Measurements from ENCODE around the gene PLCXD1.

Gene PLCXD1

DNA sequence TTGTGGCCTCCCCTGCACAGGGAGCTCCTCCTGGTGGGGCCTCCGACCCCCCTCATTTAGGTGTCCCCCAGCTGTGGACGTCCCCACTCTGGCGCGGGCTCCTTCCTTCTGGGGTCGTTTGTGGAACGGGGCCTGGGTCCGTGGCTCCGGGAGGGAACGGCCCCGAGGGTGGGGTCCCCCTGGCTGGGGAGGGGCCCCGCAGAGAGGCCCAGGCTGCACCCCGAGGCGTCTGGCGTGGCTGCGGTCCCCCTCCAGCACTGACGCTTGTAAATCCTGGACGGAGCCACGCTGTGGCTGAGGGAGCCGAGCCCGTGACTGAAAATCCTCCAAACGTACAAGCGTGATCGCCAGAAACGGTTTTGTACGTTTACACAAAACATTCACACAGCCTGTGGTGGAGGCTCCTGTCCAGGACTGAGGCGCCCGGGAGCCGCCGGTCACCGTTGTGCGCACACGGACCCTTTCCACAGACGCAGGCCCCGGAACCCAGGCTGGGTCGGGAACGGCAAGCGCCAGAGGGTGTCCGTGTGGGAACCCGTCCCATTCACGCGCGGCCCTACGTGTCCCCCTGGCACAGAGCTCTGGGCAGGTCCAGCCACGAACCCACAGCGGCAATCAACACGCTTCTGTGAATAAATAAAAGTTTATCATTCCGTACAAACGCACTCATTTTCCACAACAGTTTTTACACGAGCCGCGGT, 52.6 kb downstream of the PLCXD1 start:
- no peak for DNase-seq (ENCODE audit: low read depth)

DNA sequence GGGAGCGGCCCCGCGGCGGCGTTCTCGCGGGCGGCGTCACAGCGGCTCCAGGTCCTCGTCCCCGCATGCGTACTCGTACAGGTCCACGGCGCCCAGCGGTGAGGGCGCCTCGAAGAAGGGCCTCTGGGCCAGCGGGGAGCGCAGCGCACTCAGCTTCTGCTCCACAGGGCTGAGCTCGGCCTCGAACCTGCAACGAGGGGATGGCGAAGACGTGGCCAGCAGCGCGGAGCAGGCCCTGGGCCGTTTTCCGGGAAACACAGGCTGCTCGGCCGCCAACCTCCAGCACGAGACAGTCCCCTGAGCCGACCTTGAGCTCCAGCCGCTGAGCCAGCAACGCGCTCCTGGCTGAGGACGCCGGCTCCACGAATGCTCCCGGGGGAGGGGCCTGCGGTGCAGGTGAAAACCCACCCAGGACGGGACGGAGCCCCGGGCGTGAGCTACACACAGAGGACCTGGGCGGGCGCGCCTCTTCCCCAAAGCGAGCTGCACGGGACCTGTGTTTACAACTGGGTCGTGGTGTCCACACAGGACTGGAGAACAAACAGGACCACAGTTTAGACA, 53.2 kb downstream of the PLCXD1 start:
- no peak for DNase-seq (ENCODE audit: low read depth)

DNA sequence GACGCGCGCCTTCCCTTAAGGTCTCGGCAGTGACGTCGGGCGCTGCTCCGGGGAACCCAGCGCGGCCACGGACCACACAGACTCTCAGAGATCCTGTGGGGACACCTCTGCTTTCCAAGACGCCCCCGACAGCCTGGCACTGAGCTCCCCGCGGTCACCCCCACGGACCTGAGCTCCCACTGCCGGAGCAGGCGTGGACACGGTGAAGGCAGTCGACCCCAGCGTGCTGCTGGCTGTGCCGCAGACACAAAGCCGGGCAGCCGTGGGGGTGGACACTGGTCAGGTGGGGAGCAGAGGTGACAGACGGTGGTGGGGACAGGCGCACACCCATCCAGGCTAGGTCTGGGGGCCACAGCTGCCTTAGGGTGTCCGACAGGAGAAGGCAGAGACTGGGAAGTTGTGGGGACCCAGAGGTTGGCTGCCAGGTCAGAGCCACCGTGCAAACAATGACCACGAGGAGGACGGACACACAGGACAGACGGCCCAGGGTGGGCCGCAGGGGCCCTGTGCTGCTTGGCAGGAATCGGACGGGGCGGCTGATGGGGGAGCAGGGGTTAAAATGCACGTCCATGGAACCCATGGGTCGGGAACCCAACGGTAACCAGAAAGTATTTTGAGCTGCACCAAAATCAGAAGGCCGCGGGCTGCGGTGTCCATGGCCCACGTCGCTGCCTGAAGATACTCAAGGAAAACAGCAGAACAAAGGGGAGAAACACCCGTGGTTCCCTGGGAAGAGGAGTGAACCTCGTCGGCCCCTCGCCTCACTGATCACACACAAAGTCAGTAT, 54.0 kb downstream of the PLCXD1 start:
- DNase-seq (ENCODE audit: low read depth), result no peak

DNA sequence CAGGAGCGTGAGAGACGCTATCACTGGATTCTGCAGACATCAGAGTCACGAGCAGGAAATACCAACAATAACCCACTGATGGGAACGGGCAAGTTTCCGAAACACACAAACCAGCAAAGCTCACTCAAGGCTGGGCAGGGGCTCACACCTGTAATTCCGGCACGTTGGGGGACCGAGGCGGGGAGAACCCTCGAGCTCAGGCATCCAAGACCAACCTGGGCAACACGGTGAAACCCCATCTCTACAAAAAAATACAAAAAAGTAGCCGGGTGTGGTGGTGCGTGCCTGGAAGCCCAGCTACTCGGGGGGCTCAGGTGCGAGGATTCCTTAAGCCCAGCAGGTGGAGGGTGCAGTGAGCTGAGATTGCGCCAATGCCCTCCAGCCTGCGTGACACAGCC, 54.6 kb downstream of the PLCXD1 start:
- no peak for DNase-seq (ENCODE audit: low read depth)

DNA sequence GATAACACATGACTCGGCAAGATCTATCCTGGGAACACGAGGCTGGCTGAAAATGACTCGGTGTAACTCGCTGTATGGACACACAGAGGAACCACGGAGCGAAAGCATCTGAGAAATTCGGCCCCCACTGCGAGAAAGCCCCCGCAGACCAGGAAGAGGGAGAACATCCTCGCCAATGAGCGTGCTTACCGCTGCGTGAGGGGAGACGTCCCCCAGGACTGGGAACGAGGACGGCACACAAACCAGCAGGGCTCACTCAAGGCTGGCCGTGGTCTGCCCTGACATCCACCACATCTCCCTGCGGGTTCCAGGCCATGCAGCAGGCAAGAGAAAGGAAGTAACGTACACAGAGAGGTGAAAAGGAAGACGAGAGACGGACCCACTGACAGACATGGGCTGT, 55.0 kb downstream of the PLCXD1 start:
- DNase-seq (ENCODE audit: low read depth), result no peak

DNA sequence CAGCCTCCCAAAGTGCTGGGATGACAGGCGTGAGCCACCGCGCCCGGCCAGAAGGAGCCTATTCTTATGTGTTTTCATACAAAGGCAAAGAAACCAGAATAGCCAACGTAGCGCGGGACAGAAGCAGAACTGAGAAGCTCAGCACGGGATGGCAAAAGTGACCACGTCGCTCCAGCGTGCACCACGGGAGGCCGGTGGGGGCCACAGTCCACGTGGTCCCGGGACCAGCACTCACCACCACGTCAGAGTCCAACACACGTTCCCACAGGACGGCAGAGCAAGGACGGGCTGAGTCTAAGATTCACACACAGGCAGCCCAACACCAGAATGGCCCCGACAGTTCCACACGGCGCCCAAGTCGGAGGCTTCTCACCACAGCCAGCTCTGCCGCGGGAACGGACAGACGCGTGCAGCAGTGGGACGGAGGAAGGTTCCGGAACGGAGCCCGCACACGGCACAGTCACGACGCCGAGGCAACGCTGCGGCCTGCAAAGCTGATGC, 56.2 kb downstream of the PLCXD1 start:
- DNase-seq (ENCODE audit: low read depth), result no peak

DNA sequence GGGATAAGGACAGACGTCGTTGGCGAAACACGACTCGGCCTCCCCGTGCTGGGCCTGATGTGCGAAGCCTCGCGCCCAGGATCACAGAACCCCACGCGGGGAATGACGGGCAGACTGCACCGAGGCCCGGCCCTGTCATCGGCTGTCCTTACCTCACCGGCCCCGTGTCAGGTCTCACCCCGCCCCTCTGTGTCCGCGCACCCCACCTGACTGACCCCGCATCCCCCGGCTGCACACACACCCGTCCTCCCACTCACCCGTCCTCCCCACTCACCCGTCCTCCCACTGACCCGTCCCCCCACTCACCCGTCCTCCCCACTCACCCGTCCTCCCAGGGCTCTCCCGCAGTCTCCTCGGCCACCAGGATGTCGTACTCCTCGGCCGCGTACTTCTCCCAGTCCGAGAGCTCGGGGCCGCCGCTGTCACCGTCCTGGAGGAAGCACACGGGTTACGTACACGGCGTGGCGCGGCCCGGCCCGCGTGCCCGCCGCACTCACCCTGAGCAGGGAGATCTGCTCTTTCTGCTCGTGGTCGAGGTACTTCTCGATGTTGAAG, 57.2 kb downstream of the PLCXD1 start:
- DNase-seq (ENCODE audit: low read depth), result no peak

DNA sequence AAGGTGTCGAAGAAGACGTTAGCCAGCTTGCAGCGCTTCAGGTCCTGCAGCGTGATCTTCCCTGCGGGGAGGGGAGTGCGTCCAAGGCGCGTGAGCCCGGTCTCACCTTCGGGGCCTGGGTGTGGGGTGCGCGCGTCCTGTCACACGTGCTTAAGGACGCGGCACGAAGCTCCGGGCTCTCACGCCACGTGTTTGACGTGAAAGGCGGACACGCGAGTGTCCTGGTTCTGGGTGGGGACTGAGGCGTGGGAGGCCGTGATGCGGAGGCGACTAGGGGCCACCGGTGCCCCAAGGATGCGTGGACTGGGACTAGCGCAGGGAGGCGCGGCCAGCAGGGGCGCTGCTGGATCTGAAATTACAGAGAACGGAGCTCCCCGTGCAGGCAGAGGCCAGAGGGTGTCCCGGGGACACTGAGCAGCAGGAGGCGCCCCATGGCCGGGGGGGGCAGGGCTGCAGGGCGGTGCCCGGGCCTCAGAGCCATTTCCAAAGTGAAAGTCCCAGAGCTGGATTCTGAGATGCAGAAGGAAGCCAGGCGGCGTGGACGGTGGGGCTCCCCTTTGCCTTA, 57.7 kb downstream of the PLCXD1 start:
- no peak for DNase-seq (ENCODE audit: low read depth)

DNA sequence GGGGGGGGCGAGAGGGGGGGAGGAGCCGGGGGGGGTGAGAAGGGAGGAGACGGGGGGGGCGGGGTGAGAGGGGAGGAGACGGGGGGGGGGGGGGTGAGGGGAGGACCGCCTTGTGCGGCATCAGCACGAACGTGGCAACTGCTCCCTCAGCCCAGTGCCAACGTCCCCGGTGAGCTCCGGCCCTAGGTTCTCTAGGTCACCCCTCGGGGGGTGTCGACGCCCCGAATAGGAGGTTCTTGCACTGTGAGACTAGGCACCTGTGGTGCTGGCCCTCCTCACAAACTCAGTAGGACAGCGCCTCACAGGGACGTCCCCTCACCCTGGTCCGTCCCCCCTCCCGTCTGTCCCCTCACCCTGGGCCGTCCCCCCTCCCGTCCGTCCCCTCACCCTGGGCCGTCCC, 58.9 kb downstream of the PLCXD1 start:
- DNase-seq (ENCODE audit: low read depth), result no peak

DNA sequence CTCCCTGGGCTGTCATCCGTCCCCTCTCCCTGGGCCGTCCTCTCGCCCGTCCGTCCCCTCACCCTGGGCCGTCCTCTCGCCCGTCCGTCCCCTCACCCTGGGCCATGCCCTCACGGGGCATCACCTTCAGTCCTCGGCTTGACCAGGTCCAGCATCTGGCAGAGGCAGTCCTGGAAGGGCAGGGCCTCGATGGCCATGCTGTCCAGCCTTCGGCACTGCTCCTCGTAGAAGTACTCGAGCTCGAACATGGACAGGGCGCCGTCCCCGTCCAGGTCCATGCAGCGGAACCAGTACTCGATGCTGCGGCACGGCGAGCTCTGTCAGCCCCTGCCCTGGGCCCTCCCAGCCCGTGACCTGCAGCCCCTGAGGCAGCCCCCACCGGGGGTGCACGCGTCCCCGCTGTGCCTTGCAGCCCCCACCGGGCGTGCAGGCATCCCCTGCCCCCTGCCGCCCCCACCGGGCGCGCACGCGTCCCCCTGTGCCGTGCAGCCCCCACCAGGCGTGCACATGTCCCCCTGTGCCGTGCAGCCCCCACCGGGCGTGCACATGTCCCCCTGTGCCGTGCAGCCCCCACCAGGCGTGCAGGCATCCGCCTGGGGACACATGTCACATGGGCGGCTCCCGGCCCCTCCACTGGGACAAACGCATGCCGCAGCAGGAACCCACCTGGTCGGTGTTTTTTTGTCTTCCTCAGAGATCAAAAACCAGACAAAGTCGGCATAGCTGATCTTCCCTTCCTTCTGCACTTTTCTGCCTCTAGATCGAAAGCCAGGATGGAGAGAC, 59.7 kb downstream of the PLCXD1 start:
- no peak for DNase-seq (ENCODE audit: low read depth)

DNA sequence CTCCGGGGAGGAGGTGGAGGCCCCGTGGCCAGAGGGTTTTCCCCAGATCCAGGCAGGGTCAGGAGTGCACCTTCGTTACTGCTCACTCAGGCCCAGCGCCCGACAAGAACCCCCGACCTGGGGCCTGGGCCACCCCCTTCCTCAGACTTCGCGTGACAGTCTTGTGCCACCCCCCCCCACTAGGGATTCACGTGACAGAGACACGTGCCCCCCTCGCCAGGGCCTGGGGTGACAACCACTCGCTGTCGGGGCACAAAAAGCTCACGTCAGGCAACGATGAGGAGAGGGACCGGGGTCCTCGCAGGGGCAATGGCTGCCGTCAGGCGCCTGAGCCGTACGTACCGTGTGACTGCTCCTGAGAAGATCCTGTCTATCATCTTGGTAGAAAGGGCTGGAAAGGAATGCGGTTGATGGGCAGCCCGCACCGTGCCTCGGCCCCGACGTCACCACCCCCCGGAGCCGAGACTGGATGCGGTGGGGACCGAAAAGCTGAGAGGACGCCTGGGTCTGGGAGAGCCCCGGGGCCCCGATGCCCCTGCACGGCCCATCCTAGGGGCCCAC, 60.4 kb downstream of the PLCXD1 start:
- no peak for DNase-seq (ENCODE audit: low read depth)

DNA sequence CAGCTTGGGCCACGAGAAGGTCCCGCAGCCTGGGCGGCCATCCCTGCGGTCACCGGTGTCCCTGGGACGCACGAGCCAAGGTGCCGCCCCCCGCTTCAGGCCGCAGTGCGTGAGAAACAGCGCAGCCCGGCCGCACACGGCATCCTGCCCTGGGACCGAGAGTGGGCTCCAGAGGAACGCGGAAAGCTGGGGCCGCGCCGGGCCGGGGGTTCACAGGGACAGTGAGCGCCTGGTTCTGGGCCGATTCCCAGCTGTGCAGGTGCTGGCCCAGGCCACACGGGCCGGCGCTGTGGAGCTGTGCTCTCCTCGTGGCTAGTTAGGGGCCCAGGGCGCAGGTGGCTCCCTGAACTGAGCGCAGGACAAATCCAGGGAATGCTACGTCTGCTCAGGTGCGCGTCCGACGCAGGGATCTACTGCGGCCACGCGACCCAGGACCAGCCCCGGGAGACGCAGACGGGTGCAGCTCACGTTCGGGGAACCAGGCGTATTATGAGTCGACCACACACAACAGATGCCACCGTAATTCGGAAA, 63.3 kb downstream of the PLCXD1 start:
- DNase-seq (ENCODE audit: low read depth), result no peak

DNA sequence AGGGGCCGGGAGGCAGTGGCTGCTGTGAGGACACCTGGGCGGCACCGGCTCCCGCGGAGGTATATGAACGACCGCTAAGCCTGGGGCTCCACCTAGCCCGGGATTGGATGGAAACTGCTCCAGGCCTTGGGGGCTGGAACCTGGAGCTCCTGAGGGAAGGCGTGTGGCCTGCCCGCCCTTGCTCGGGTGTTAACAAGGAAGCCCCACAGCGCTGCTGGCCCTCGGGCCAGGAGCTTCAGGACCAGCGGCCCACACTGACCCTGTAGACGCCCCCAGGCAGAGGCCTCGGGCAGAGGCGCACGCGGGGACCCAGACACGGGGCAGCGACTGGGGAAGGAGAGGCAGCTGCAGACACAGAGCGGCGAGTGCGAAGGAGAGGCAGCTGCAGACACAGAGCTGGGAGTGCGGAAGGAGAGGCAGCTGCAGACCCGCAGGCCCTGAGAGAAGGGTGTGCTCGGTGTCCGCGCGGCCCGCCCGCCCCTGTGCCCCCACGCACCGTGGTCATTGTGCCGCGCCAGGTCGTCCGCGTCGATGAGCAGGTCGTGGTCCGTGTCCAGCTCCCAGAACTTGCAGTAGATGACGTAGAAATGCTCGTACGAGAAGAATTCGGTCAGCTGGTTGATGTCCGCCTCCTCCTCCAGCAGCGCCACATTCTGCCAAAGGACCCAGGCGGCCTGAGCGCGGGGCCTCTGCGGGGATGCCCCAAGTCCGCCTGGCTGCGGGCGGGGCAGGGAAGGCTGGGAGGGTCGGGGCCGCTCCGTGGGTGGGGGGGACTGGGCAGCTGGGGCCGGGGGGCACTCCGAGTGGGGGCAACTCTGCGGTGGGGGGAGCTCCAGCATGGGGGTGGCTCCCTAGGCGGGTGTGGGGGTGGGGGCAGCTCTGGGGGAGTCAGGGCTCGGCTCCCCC, 64.1 kb downstream of the PLCXD1 start:
- no peak for DNase-seq (ENCODE audit: low read depth)

DNA sequence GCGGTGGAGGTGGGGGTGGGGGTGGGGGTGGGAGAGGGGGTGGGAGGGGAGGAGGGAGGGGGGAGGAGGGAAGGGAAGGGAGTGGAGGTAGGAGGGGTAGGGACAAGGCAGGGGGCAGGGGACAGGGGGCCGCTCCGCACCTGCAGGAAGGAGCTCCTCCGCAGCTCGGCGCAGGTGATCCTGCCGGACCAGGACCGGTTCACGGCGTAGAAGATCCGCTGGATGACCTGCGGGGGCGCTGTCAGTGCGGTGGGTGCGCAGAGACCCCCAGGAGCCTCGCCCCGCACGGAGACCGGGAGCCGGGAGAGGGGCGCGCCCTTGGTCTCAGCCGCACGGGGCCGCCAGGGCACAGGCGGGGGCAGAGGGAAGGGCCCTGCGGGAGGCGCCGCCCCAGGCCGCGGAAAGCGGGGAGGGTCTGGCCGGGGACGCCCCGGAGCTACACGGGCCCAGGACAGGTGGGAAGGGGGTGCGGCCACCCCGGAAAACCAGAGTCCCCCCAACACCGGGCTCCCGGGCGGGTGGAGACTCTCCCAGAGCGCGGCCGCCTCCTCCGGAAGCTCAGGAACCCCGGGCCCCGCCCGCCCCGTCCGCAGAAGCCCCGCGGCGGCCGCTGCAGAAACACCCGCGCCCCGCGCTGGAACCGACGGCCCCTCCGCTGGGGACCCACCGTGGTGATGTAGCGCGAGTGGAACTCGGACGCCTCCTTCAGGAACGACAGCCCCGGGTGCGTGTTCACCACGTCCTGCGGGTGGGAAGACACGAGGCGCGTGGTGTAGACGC, 65.0 kb downstream of the PLCXD1 start:
- DNase-seq (ENCODE audit: low read depth), result no peak

DNA sequence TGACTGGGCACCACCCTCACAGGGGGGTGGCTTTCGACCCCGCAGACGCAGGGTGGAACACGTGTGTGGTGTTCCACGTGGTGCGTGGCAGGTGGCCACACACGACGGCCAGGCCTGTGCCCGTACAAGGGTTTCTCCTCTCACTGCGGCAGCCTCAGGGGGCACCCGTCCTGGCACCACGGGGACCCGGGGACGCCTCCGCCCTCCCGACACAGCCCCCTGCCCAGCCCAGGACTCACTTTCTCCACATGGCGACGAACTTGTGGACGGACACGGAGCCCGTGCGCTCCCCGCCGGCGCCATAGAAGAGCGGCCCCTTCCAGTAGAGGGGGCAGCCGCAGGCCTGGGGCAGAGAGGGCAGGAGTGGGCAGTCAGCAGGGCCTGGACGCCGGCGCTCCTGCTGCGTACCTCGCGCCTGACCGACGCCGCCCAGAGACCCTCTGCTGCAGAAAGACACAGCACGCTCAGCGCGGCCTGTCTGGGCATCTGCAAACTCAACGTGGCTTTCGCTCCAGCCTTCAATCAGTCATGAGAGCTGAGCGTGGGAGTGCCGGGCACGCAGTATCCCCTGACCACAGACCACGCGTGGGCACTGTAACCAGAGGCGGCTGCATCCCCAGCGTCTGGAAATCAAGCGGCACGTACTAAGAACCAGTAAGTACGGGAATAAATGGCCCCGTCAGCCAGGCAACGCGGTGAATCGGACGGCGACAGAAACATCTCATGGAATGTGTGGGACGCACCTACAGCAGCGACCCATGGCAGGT, 66.4 kb downstream of the PLCXD1 start:
- DNase-seq (ENCODE audit: low read depth), result no peak

DNA sequence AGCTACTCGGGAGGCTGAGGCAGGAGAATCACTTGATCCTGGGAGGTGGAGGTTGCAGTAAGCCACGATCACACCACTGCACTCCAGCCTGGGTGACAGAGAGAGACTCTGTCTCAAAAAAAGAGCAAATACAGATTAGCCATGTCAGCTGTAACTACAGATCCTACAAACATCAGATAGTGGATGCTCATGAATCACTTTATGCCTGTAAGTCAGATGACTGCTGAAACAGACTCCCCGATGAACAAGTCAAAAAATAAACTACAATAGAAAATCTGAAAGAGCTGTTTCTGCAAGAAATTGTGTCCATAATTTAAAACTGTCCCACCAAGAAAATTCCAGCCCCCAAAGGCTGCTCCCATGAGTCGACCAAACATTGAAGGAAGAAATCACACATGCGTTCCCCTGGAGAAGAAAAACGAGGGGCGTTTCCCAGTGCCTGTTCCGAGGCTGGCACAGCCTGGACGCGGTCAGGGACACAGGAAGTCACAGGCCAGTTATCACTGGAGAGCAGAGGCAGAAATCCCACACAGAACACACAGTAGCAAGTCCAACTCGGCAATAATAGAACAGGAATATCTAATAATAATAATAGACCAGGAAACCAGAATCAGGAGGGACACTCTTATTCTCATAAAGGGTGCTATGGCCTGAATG, 67.4 kb downstream of the PLCXD1 start:
- DNase-seq (ENCODE audit: low read depth), result no peak

DNA sequence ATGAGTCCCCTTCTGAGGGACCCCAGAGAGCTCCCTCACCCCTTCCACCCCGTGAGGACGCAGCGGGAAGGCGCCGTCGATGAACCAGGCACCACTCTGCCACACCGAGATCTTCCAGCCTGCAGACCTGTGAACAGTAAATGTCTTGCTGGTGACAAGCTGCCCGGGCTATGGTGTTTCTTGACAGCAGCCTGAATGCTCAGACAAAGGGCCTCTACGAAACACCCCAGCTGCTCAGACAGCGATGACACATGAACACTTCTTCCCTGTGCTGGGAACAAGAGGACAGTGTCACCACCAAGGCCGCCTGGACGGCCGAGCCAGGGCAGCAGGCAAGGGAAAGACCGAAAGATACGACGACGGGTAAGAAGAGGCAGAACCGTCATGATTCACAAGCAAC, 68.0 kb downstream of the PLCXD1 start:
- no peak for DNase-seq (ENCODE audit: low read depth)

DNA sequence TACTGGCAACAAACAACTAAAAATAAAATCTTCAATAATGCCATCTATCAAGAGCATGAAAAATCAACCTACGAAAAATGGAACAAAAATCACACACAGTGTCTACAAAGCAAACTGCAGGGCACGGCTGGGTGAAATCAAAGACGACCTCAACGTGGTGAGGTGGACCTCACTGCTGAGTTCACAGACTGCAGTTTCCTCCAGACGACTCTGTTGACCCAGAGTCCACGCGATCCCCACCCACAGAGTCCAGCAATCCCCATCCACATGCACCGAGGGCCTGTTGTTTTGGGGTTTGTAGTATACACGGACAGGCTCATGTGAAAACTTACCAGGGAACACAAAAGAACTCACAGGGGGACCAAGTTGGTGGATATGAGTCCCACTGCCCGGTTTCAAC, 68.5 kb downstream of the PLCXD1 start:
- no peak for DNase-seq (ENCODE audit: low read depth)
